ENCODE measurements around the gene NAALADL1. TPM values are rescaled to one million over a fixed set of nuclear protein-coding genes. Genes with fewer than 3 reads are reported as not detected.
A peak's percentile ranks its signal among the peaks of the same experiment; 100 is the strongest.
"Not testable (repeated sequence)": the region's sequence is repeated elsewhere in the genome, so short reads cannot be mapped to it uniquely, and the experiment has no call there.

NAALADL1 gene
- total RNA-seq, 1 experiment from 2014 or later: 0.23 TPM

- Histone ChIP-seq H3K4me3 (ENCODE audit: low read depth in 2 of 2, low read length in 2 of 2) (peak within 1 kb of the TSS; percentile 56 to 60), H3K36me3 (ENCODE audit: control insufficient read depth, insufficient read depth, low read length) (no peaks in the 10 kb centered on the region), H3K27ac (ENCODE audit: low read length) (peak within 1 kb of the TSS; percentile 91), H3K4me1 (ENCODE audit: control insufficient read depth, insufficient read depth, low read length) (peaks cover 3% of the 10 kb centered on the region), H3K27me3 (ENCODE audit: control insufficient read depth, insufficient read depth, low read length) (no peaks in the 10 kb centered on the region), H3K9me3 (ENCODE audit: control insufficient read depth, insufficient read depth, low read depth, low read length) (no peaks in the 10 kb centered on the region)
- DNase-seq (ENCODE audit: low read depth, low spot score) (peak; percentile 90), ATAC-seq (peak; percentile 99)
- CTCF ChIA-PET: interaction anchor here (0.6 to 1.0 kb wide), 4 partner anchors 29 to 130 kb away, joined by 3 to 8 read pairs (median 4); no protein-coding TSS in a partner anchor
- intact Hi-C loops (cut with micrococcal nuclease; ENCODE audit: unreplicated experiment): loop anchor here (10.0 kb wide), 1 partner anchor 183 kb away; the partner anchor contains the start of gene CDC42BPG
- in situ Hi-C loops (cut with HindIII; ENCODE audit: low pct_unique_long_range_greater_than_20kb, low sequenced_read_pairs): no loop called here
- TF ChIP-seq CTCF (IDR thresholded peaks at IDR 0.05) (no peak), REST (IDR thresholded peaks at IDR 0.05; ENCODE audit: insufficient read depth in 1 of 2, low read depth in 2 of 2, low read length in 1 of 2) (0 out of 4 replicates have a peak, but pooled peaks of 1 of the 2 experiments have one; percentile 31), SIN3A (IDR thresholded peaks at IDR 0.05; ENCODE audit: borderline replicate concordance, insufficient read depth, low read depth, low read length) (peak; percentile 79; the same call in 1 of the 2 replicates), TCF7L2 (IDR thresholded peaks at IDR 0.05; ENCODE audit: low read depth, low read length) (peak; percentile 90), POLR2AphosphoS5 (IDR thresholded peaks at IDR 0.05; ENCODE audit: low read depth, low read length) (peak; percentile 84)
- BruUV-seq (replicated peaks): no TSS peak
- POLR2A ChIA-PET: interaction anchor here (0.5 kb wide), 1 partner anchor 26 kb away, joined by 5 read pairs; no protein-coding TSS in a partner anchor
Observed at GRCh38 chr11:65027213-65028067, 30.9 kb downstream of the NAALADL1 start, which contains the start of gene SNX15. TSS of gene SNX15 (plus strand) at chr11:65027439. CDS start at chr11:65027538, 99 bp downstream.

DNA sequence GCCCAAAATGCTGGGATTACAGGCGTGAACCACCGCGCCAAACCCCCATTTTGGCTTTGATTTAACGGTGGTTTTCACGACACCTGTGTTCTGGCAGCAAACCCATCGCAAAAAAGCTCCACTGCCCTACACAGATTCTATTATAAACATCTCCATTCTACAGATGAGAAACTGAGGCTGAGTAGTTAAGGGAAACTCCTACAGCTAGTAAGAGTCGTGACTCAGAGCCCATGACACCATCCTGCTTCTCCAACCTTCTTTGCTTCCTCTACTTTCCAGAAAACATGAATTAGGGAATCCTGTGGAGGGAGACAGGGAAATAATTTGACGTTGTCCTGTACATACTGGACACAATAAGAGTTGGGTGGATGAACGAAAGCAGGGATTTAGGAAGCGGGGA, 31.5 kb downstream of the NAALADL1 start:
- no TSS peak for BruUV-seq (replicated peaks)
- Histone ChIP-seq H3K4me1 (ENCODE audit: control insufficient read depth, insufficient read depth, low read length) (peaks cover 3% of the 10 kb centered on the region), H3K9me3 (ENCODE audit: control insufficient read depth, insufficient read depth, low read depth, low read length) (no peaks in the 10 kb centered on the region), H3K27me3 (ENCODE audit: control insufficient read depth, insufficient read depth, low read length) (no peaks in the 10 kb centered on the region), H3K36me3 (ENCODE audit: control insufficient read depth, insufficient read depth, low read length) (no peaks in the 10 kb centered on the region), H3K27ac (ENCODE audit: low read length) (peak overlapping the region; percentile 91), H3K4me3 (ENCODE audit: low read depth in 2 of 2, low read length in 2 of 2) (peak overlapping the region; percentile 56 to 60)
- ChIA-PET CTCF (interaction anchor here (0.6 to 1.0 kb wide), 4 partner anchors 29 to 131 kb away, joined by 3 to 8 read pairs (median 4); no protein-coding TSS in a partner anchor), POLR2A (interaction anchor here (0.5 kb wide), 1 partner anchor 26 kb away, joined by 5 read pairs; no protein-coding TSS in a partner anchor)
- in situ Hi-C loops (cut with HindIII; ENCODE audit: low pct_unique_long_range_greater_than_20kb, low sequenced_read_pairs): no loop called here
- no peak for TF ChIP-seq POLR2AphosphoS5 (IDR thresholded peaks at IDR 0.05; ENCODE audit: low read depth, low read length)
- no peak for TF ChIP-seq REST (IDR thresholded peaks at IDR 0.05; ENCODE audit: insufficient read depth in 1 of 2, low read depth in 2 of 2, low read length in 1 of 2)
- TF ChIP-seq CTCF (IDR thresholded peaks at IDR 0.05): no peak
- TF ChIP-seq TCF7L2 (IDR thresholded peaks at IDR 0.05; ENCODE audit: low read depth, low read length): no peak
- no peak for TF ChIP-seq SIN3A (IDR thresholded peaks at IDR 0.05; ENCODE audit: borderline replicate concordance, insufficient read depth, low read depth, low read length)
- ATAC-seq (peak; percentile 14), DNase-seq (ENCODE audit: low read depth, low spot score) (no peak)
- intact Hi-C loops (cut with micrococcal nuclease; ENCODE audit: unreplicated experiment): loop anchor here (10.0 kb wide), 1 partner anchor 182 kb away; the partner anchor contains the start of gene CDC42BPG

DNA sequence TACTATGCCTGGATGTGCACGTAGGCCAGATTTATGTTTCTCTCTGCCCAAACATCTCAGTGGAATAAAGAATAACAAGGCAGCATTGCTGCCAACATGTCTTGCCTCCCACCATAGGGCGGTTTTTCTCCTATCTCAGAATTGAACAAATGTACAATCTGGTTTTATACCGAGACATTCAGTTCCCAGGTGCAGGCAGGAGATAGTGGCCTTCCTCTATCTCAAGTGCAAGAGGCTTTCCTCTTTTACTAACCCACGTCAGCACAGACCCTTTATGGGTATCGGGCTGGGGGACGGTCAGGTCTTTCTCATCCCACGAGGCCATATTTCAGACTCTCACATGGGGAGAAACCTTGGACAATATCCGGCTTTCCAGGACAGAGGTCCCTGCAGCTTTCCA, 34.9 kb downstream of the NAALADL1 start:
- H3K27ac ChIP-seq (ENCODE audit: low read length); H3K27me3 ChIP-seq (ENCODE audit: control insufficient read depth, insufficient read depth, low read length); H3K36me3 ChIP-seq (ENCODE audit: control insufficient read depth, insufficient read depth, low read length); H3K4me1 ChIP-seq (ENCODE audit: control insufficient read depth, insufficient read depth, low read length); H3K9me3 ChIP-seq (ENCODE audit: control insufficient read depth, insufficient read depth, low read depth, low read length); H3K4me3 ChIP-seq (ENCODE audit: low read depth in 2 of 2, low read length in 2 of 2); DNase-seq (ENCODE audit: low read depth, low spot score); ATAC-seq; POLR2A ChIA-PET; BruUV-seq (replicated peaks); in situ Hi-C loops (cut with HindIII; ENCODE audit: low pct_unique_long_range_greater_than_20kb, low sequenced_read_pairs): not testable (repeated sequence)
- intact Hi-C loops (cut with micrococcal nuclease; ENCODE audit: unreplicated experiment): loop anchor here (10.0 kb wide), 1 partner anchor 179 kb away; the partner anchor contains the start of gene CDC42BPG
- CTCF ChIA-PET: interaction anchor here (0.6 kb wide), 1 partner anchor 41 kb away, joined by 5 read pairs; no protein-coding TSS in a partner anchor
